Activated T-helper 17 cell treated with anti-CD3 and anti-CD28 coated beads, Interleukin-2, amount 50 U/mL, for 72 hours (primary cell): ENCODE results near the gene ABCA4. TPM values are rescaled to one million over a fixed set of nuclear protein-coding genes. Genes with fewer than 3 reads are reported as not detected.

ENCODE experiments used
- ATAC-seq: fragments of 150-1000 bp; cut with Tn5 transposase; replicated peaks from 2 replicates; pipeline ENCODE4 v1.10.0; 2021; ENCODE audit warnings: mild to moderate bottlenecking, moderate library complexity
- H3K27ac Mint-ChIP-seq: one replicate; pipeline ENCODE4 v1.8.0; 2022; ENCODE audit warnings: mixed read lengths
- H3K27me3 Mint-ChIP-seq: one replicate; pipeline ENCODE4 v1.8.0; 2022; ENCODE audit warnings: mixed read lengths
- H3K36me3 Mint-ChIP-seq: one replicate; pipeline ENCODE4 v1.8.0; 2022; ENCODE audit warnings: low read depth, mild to moderate bottlenecking, mixed read lengths
- H3K4me1 Mint-ChIP-seq: one replicate; pipeline ENCODE4 v1.8.0; 2022; ENCODE audit warnings: mixed read lengths
- H3K4me3 Mint-ChIP-seq: one replicate; pipeline ENCODE4 v1.8.0; 2022; ENCODE audit warnings: mild to moderate bottlenecking, mixed read lengths
- H3K9me3 Mint-ChIP-seq: one replicate; pipeline ENCODE4 v1.8.0; 2022; ENCODE audit warnings: mixed read lengths
- total RNA-seq, 2 donors: library from RNA; stranded (reverse); gene quantifications; one replicate each; pipeline ENCODE4 v1.2.3, GENCODE V29; 2022

ABCA4 gene
- total RNA-seq, 2 donors from 2014 or later = not detected

DNA sequence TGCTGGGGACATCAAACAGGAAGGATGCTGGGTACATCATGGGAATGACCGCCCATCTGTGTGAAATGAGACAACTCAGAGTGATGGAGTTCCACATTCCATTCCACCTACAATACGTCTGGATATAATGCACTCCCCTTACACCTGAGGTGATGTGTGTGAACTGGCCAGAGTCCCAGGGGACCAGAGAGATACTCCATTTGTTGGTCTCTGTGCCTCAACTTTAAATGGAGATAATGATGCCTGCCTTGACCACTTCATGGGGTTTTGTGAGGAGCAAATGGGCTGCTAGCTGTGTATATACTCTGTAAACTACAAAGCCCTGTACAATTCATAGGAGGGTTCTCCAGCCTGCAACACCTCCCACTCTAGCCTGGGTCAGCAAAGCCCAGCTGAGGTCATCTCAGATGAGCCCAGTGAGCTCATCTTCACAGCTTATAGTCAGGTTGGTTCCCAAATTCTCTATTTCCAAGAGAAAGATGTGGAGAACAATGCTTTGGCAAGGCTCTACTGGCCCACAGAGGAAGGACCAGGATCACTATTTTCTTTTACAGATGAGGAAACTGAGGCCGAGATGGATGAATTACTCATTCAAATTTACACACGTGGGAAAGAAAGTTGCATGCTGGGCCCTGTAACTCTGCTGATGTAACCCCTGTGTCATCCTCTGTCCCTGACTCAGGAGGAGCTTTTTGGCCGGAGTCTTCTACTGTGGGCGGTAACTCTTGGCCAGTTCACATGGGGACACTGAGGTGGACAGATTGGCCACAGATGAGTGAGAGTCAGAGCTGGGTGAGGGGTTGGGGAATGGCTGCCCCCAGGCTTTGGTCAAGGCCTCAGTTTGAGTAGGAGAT lies 106.1 kb downstream of the ABCA4 start:
- H3K27ac Mint-ChIP-seq = no peak overlapping the region
- H3K4me1 Mint-ChIP-seq = peaks cover 5% of the 10 kb centered on the region
- no peak overlapping the region for H3K4me3 Mint-ChIP-seq
- ATAC-seq = no peak
- H3K9me3 Mint-ChIP-seq = no peaks in the 10 kb centered on the region
- H3K36me3 Mint-ChIP-seq = no peaks in the 10 kb centered on the region
- peaks cover 10% of the 10 kb centered on the region for H3K27me3 Mint-ChIP-seq

DNA sequence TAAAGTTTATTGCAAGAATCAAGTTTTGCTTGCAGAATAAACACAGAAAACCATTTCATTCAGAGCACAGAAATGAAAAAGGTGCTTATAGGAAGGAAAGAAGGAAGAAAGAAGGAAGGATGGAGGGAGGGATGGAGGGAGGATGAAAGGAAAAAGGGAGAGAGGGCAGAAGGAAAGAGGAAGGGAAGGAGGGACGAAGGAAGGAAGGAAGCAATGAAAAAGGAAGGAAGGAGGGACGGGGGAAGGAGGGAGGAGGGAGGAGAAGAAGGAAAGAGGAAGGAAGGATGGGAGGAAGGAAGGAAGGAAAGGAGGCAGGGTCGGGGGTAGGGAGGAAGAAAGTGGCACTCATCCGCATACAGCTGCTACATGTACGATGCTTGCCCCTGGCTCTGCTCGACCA lies 106.9 kb downstream of the ABCA4 start:
- Mint-ChIP-seq H3K27ac (no peak overlapping the region), H3K36me3 (no peaks in the 10 kb centered on the region), H3K4me3 (no peak overlapping the region), H3K4me1 (peaks cover 5% of the 10 kb centered on the region), H3K27me3 (peaks cover 10% of the 10 kb centered on the region), H3K9me3 (no peaks in the 10 kb centered on the region)
- no peak for ATAC-seq

DNA sequence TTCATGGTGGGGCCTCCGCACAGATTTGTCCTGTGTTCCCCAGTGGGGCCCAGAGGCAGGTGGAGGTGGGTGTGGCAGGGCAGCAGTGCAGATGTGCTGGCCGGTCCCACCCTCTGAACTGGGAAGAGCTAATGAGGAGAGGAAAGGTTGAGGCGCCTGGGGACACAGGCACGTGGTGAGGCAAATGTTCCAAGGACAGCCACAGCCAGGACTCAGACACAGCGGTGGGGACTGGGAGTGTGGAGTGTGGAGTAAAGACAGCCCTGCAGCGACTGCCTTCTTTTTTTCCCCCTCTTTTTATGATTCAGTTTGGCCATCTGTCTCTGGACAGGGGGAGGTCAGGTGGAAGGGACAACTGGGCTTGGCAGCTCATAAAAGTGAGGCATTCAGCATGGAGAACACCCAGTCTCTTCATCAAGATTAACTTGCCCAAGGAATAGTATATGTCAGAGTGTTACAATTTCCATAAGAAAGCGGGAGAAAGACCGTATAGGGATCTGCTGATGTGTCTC lies 107.5 kb downstream of the ABCA4 start:
- no peaks in the 10 kb centered on the region for H3K9me3 Mint-ChIP-seq
- H3K27ac Mint-ChIP-seq = no peak overlapping the region
- H3K4me3 Mint-ChIP-seq = no peak overlapping the region
- peaks cover 5% of the 10 kb centered on the region for H3K4me1 Mint-ChIP-seq
- no peaks in the 10 kb centered on the region for H3K36me3 Mint-ChIP-seq
- peaks cover 10% of the 10 kb centered on the region for H3K27me3 Mint-ChIP-seq
- no peak for ATAC-seq

DNA sequence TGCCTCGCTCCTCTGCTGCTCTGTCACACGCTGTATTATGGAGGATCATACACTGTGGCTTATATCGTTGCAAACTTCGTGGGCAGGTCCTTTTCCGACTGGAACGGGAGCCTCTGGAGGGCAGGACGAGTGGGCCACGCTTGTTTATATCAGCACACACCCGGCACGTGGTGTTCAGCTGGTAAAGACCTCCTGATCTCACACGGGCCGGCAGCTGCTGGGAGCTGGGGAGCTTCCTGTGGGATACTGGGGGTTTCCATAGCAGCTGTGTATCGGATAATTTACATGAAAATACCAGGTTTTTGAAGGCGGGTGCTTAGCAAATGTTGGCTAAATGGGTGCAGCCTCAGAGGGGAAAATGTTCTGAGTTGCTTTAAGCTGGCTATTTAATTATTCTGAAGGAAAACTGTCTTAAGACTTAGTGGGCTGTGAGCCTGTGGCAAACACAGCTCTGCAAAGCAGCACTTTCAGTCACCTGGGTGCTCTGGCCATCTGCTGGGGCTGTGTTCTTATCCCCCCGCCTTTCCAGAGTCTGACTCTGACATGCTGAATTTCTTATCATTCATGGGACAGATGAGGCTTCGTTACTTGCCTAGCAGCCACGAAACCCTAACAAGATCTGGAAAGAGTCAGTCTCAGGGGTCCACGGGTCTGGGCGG lies 108.1 kb downstream of the ABCA4 start:
- H3K4me1 Mint-ChIP-seq = peaks cover 5% of the 10 kb centered on the region
- peaks cover 10% of the 10 kb centered on the region for H3K27me3 Mint-ChIP-seq
- no peaks in the 10 kb centered on the region for H3K9me3 Mint-ChIP-seq
- ATAC-seq = no peak
- no peak overlapping the region for H3K4me3 Mint-ChIP-seq
- H3K27ac Mint-ChIP-seq = no peak overlapping the region
- H3K36me3 Mint-ChIP-seq = no peaks in the 10 kb centered on the region

DNA sequence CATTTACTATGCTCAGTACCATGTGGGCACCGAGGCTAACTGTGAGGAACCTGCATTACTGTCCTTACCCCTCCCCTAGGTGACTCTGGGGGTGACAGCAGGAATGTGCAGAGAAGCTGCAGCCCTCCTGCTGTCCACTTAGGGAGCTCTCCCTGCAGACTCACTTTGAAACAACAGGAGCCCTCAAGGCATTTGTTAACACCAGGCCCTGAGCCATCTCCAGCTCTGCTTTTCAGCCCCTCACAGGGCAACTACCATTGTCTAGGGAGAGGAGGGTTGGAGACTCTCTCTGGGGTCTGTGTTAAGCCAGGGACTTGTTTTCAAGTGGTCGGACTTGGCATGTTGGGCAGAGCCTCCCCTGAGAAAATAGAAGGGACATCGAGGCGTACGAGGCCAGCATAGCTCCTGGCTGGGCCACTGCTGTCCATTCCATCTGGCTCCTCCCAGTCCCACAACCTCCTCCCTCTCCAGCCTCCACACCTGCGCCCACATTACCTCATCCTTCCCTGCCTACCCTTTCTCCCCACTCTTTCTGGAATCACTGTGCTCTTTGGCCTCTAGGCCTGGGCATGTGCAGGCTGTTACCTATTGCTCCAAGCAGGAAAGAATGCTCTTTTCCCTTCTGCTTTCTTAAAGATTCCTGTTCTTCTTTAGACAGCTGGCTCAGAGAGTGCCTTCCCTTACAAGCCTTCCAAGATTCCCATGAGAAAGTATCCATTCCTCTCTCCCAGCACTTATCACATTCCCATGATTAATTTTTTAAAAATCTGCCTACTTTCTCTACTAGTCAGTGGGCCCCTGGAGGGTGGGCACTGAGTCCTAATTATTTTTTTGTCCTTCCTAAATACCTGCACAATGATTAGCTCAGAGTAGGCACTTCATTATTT lies 109.0 kb downstream of the ABCA4 start:
- no peaks in the 10 kb centered on the region for H3K4me1 Mint-ChIP-seq
- no peak overlapping the region for H3K4me3 Mint-ChIP-seq
- no peaks in the 10 kb centered on the region for H3K36me3 Mint-ChIP-seq
- no peak for ATAC-seq
- H3K9me3 Mint-ChIP-seq = no peaks in the 10 kb centered on the region
- no peak overlapping the region for H3K27ac Mint-ChIP-seq
- peaks cover 10% of the 10 kb centered on the region for H3K27me3 Mint-ChIP-seq

DNA sequence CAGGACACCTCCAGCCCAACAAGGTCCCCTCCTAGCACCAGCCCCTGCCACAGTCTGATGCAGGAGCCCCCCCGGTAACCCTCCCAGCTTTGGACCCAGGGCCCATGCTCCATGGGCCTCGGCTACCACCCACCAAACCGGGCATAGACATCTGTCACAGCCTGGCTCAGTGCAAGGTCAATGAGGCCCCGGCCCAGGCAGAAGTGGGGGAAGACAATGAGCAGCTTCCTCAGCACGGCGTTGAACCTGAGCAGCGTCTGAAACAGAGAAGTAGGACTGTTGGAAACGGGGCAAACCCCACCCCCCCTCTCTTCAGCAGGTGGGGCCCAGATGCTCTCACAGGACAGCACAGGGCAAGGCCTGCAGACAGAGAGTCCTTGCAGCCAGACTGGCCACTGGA lies 109.8 kb downstream of the ABCA4 start:
- no peak overlapping the region for H3K4me3 Mint-ChIP-seq
- no peaks in the 10 kb centered on the region for H3K9me3 Mint-ChIP-seq
- H3K27ac Mint-ChIP-seq = no peak overlapping the region
- no peaks in the 10 kb centered on the region for H3K4me1 Mint-ChIP-seq
- H3K36me3 Mint-ChIP-seq = no peaks in the 10 kb centered on the region
- ATAC-seq = no peak
- peaks cover 10% of the 10 kb centered on the region for H3K27me3 Mint-ChIP-seq

DNA sequence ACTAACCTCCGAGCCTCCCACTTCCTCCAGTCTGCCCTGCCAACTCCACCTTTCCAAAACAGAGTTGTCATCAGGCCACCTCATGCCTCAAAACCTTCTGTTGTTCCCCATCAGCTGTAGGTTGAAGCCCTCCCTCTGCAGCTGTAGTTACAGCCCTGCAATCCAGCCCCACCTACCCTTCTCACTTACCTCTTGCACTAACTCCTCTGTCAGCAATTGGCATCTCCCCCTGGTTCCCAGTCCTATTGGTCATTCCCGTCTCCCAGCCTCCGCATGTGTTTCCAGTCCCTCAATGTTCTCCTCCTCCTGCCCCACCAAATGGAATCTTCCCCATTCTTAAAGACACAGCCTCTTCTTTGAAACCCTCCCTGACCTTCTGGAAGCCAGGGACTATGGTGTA lies 111.6 kb downstream of the ABCA4 start:
- Mint-ChIP-seq H3K4me3 (no peak overlapping the region), H3K36me3 (no peaks in the 10 kb centered on the region), H3K4me1 (no peaks in the 10 kb centered on the region), H3K9me3 (no peaks in the 10 kb centered on the region), H3K27me3 (peaks cover 15% of the 10 kb centered on the region), H3K27ac (no peak overlapping the region)
- ATAC-seq = no peak

DNA sequence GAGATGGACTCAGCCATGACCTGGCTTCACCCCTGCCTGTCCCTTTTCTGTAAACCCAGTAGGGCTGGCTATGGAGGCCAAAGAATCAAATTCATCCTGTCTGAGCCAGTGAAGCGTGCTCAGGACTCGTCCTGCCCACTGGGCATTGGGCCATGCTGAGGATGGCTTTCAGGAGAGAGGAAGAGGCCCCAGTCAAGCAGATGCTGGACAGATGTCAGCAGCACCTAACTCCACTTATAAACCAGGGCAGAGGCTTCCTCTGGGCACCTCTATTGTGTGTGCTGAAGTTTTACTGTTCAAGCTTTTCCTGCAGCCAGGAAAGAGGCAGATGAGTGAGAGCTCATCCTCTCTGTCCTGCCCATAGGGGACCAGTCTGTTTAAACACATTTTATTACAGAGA lies 114.3 kb downstream of the ABCA4 start:
- Mint-ChIP-seq H3K27ac (no peak overlapping the region), H3K9me3 (no peaks in the 10 kb centered on the region), H3K27me3 (peaks cover 5% of the 10 kb centered on the region), H3K4me1 (no peaks in the 10 kb centered on the region), H3K4me3 (no peak overlapping the region), H3K36me3 (no peaks in the 10 kb centered on the region)
- ATAC-seq = no peak

DNA sequence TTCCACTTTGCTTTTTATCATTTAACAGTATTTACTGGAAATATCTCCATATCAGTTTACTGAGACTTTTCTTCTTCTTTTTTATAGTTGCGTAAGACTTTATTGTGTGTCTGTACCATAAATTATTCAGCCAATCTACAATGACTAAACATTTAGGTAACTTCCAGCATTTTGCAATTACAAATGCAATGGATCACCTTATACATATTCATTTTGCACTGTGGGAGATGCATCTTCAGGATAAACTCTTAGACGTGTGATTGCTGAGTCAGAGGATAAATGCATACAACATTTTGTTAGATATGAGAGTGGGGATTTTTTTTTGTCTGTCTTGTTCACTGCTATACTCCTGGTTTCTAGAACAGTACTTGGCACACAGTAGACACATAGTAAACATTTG lies 116.0 kb downstream of the ABCA4 start:
- Mint-ChIP-seq H3K27me3 (peaks cover 5% of the 10 kb centered on the region), H3K4me1 (no peaks in the 10 kb centered on the region), H3K36me3 (no peaks in the 10 kb centered on the region), H3K9me3 (no peaks in the 10 kb centered on the region), H3K27ac (no peak overlapping the region), H3K4me3 (no peak overlapping the region)
- ATAC-seq = no peak

DNA sequence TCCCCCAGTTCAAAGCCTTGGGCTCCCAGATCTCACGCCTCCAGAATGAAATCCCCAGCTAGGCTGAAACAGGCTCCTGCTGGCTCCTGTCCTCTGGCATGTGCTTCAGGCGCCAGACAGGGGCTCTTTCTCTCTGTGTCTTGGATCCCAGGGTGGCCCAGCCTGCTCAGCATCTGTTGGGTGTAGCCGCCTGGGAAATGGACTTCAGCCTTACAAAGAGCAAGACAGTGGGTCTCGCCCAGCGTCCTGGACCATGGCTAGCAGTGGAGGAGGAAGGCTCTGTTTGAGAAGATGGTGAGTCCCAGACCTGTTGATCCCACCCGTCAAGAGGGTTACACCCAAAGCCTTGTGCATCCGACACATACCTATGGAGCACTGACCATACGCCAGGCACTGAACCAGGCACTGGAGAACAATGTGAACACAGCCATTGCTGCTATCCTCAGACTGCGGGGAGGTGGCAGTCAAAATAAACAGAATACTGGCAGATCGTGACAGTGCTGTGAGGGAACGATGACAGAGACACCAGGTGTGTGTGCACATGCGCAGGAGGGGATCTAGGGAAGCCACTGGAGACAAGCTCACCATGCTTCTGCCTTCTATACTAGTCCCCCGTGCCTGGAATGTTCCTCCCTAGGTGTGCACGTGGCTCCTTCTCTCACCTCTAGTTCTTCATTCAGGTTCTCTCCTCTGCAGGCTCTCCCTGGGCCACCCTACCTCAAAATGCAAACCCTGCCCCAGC lies 118.7 kb downstream of the ABCA4 start:
- no peaks in the 10 kb centered on the region for H3K36me3 Mint-ChIP-seq
- H3K9me3 Mint-ChIP-seq = no peaks in the 10 kb centered on the region
- H3K4me1 Mint-ChIP-seq = no peaks in the 10 kb centered on the region
- peaks cover 5% of the 10 kb centered on the region for H3K27me3 Mint-ChIP-seq
- no peak overlapping the region for H3K27ac Mint-ChIP-seq
- H3K4me3 Mint-ChIP-seq = no peak overlapping the region
- no peak for ATAC-seq

DNA sequence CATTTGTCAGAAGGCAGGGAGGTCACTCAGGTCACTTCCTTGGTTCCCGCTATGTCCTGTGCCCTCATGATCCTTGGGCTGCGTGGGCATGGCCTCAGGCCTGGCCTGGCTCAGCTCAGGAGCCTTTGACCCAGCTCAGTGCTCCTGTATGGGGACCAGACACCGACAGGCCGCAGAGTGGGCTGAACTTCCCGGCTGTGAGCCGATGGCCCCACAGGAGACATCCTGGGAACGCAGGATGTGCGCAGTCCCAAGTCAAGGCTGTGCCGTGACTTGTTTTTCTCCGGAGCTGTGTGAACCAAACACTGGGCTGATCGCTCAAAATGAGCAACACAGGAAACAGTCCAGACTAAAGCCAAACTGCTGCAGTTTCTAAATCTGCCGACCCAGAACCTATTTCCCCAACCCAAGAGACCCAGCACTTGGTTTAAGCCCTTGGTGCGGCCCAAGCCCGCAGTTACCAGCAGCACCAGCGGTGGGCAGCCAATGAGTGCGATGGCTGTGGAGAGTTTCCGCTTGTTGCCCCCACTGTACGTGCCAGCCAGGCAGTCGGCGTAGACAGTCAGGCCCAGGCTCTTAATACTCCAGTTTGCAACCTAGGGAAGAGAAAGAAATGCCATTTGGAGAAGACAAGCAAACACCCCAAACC lies 119.4 kb downstream of the ABCA4 start:
- H3K27me3 Mint-ChIP-seq = peaks cover 5% of the 10 kb centered on the region
- no peaks in the 10 kb centered on the region for H3K4me1 Mint-ChIP-seq
- no peaks in the 10 kb centered on the region for H3K36me3 Mint-ChIP-seq
- no peak overlapping the region for H3K27ac Mint-ChIP-seq
- ATAC-seq = no peak
- no peaks in the 10 kb centered on the region for H3K9me3 Mint-ChIP-seq
- H3K4me3 Mint-ChIP-seq = no peak overlapping the region

DNA sequence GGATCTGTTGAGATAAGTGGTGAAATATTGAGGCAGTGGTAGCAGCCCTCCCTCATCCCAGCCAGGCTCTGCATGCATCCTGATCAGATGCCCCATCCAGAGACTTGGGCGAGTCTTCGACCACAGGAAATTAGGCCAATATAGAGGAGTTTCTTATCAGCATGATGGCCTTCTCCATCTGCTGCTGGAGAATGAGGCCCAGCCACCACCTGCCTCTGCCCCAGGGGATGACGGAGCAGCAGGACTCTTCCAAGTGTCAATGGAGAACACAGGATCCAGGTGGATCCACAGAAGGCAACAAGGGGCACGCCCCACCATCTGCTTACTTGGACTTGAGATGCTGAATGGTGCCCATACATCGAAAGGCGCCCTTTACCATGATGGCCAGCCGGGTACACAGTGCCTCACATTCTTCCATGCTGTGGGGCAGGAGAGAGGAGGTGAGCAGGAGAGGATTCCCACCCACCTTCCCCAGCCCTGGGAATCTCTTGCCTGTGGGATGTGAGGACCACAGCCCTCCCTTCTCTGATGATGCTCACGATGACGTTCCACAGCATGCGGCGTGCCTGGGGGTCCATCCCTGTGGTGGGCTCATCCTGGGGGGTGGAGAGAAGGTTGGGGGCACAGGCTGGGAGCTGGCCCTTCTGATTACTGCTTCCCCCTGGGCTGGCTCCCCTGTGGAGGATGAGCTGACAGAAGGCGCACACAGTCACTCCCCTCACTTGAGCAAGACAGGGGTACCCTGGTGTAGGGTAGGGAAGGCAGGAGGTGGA lies 120.3 kb downstream of the ABCA4 start:
- ATAC-seq = no peak

DNA sequence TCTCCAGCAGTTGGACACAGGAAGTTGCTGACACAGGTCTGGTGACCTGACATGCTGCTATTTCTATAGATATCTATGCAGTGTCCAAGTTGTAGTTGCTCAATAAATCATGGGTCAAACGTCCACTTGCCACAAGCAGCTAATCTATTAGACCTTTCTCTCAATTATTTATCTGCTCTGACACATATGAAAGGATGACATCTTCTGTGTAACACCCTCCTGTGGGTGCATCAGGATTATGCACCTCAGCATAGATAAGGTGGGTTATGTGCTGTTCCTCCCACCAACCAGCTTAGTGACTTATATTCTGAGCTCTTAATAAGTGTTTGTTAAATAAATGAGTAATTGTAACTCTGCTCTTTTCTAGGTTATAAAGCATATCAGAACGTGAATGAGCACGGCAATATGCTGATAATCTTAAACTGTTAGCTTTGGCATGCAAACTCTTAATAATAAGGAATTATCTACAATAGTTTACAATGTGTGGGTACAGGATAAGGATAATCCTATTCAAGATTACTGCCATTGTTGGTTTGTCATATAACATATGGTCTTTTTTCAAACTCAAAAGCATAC lies 121.0 kb downstream of the ABCA4 start:
- ATAC-seq = no peak
- no peak overlapping the region for H3K27ac Mint-ChIP-seq
- H3K4me3 Mint-ChIP-seq = no peak overlapping the region
- peaks cover 5% of the 10 kb centered on the region for H3K27me3 Mint-ChIP-seq
- H3K36me3 Mint-ChIP-seq = no peaks in the 10 kb centered on the region
- H3K9me3 Mint-ChIP-seq = no peaks in the 10 kb centered on the region
- no peaks in the 10 kb centered on the region for H3K4me1 Mint-ChIP-seq

More for the DNA sequence above, 120.3 kb downstream of the ABCA4 start:
- H3K4me3 Mint-ChIP-seq = no peak overlapping the region
- H3K9me3 Mint-ChIP-seq = no peaks in the 10 kb centered on the region
- no peaks in the 10 kb centered on the region for H3K36me3 Mint-ChIP-seq
- peaks cover 5% of the 10 kb centered on the region for H3K27me3 Mint-ChIP-seq
- H3K4me1 Mint-ChIP-seq = no peaks in the 10 kb centered on the region
- no peak overlapping the region for H3K27ac Mint-ChIP-seq
